ENCODE results near the gene PRKCH. TPM values are rescaled to one million over a fixed set of nuclear protein-coding genes. Genes with fewer than 3 reads are reported as not detected.

PRKCH gene
- total RNA-seq, 1 experiment from 2014 or later: 58.6 TPM

- DNase-seq (ENCODE audit: low read depth, low spot score): no peak
- in situ Hi-C loops (cut with HindIII; ENCODE audit: low pct_unique_long_range_greater_than_20kb, low sequenced_read_pairs): no loop called here
Observed at GRCh38 chr14:61329478-61330051, 8.2 kb downstream of the PRKCH start.

- DNase-seq (ENCODE audit: low read depth, low spot score): no peak
- in situ Hi-C loops (cut with HindIII; ENCODE audit: low pct_unique_long_range_greater_than_20kb, low sequenced_read_pairs): no loop called here
Observed at GRCh38 chr14:61330511-61330910, 9.1 kb downstream of the PRKCH start.

GRCh38 chr14:61331992-61332657 is 10.7 kb downstream of the PRKCH start:
- no peak for DNase-seq (ENCODE audit: low read depth, low spot score)
- in situ Hi-C loops (cut with HindIII; ENCODE audit: low pct_unique_long_range_greater_than_20kb, low sequenced_read_pairs): no loop called here

- DNase-seq (ENCODE audit: low read depth, low spot score): no peak
- in situ Hi-C loops (cut with HindIII; ENCODE audit: low pct_unique_long_range_greater_than_20kb, low sequenced_read_pairs): no loop called here
Observed at GRCh38 chr14:61332658-61333029, 11.3 kb downstream of the PRKCH start.

GRCh38 chr14:61333087-61333486 is 11.7 kb downstream of the PRKCH start:
- in situ Hi-C loops (cut with HindIII; ENCODE audit: low pct_unique_long_range_greater_than_20kb, low sequenced_read_pairs): no loop called here
- no peak for DNase-seq (ENCODE audit: low read depth, low spot score)

- DNase-seq (ENCODE audit: low read depth, low spot score): no peak
- in situ Hi-C loops (cut with HindIII; ENCODE audit: low pct_unique_long_range_greater_than_20kb, low sequenced_read_pairs): no loop called here
Observed at GRCh38 chr14:61334197-61334701, 12.9 kb downstream of the PRKCH start.

GRCh38 chr14:61335049-61335448 is 13.7 kb downstream of the PRKCH start:
- in situ Hi-C loops (cut with HindIII; ENCODE audit: low pct_unique_long_range_greater_than_20kb, low sequenced_read_pairs): no loop called here
- DNase-seq (ENCODE audit: low read depth, low spot score): no peak

- in situ Hi-C loops (cut with HindIII; ENCODE audit: low pct_unique_long_range_greater_than_20kb, low sequenced_read_pairs): no loop called here
- no peak for DNase-seq (ENCODE audit: low read depth, low spot score)
Observed at GRCh38 chr14:61335671-61336275, 14.4 kb downstream of the PRKCH start.

- in situ Hi-C loops (cut with HindIII; ENCODE audit: low pct_unique_long_range_greater_than_20kb, low sequenced_read_pairs): no loop called here
Observed at GRCh38 chr14:61337893-61338292, 16.5 kb downstream of the PRKCH start.

GRCh38 chr14:61338457-61338856 is 17.1 kb downstream of the PRKCH start:
- in situ Hi-C loops (cut with HindIII; ENCODE audit: low pct_unique_long_range_greater_than_20kb, low sequenced_read_pairs): no loop called here
- DNase-seq (ENCODE audit: low read depth, low spot score): no peak

More at GRCh38 chr14:61337893-61338292, 16.5 kb downstream of the PRKCH start:
- DNase-seq (ENCODE audit: low read depth, low spot score): no peak

GRCh38 chr14:61341275-61342206 is 20.2 kb downstream of the PRKCH start:
- in situ Hi-C loops (cut with HindIII; ENCODE audit: low pct_unique_long_range_greater_than_20kb, low sequenced_read_pairs): no loop called here
- no peak for DNase-seq (ENCODE audit: low read depth, low spot score)

- DNase-seq (ENCODE audit: low read depth, low spot score): no peak
- in situ Hi-C loops (cut with HindIII; ENCODE audit: low pct_unique_long_range_greater_than_20kb, low sequenced_read_pairs): no loop called here
Observed at GRCh38 chr14:61342486-61342885, 21.1 kb downstream of the PRKCH start.

GRCh38 chr14:61342932-61343331 is 21.6 kb downstream of the PRKCH start:
- DNase-seq (ENCODE audit: low read depth, low spot score): no peak
- in situ Hi-C loops (cut with HindIII; ENCODE audit: low pct_unique_long_range_greater_than_20kb, low sequenced_read_pairs): no loop called here

- in situ Hi-C loops (cut with HindIII; ENCODE audit: low pct_unique_long_range_greater_than_20kb, low sequenced_read_pairs): no loop called here
- no peak for DNase-seq (ENCODE audit: low read depth, low spot score)
Observed at GRCh38 chr14:61343471-61343870, 22.1 kb downstream of the PRKCH start.

- no peak for DNase-seq (ENCODE audit: low read depth, low spot score)
- in situ Hi-C loops (cut with HindIII; ENCODE audit: low pct_unique_long_range_greater_than_20kb, low sequenced_read_pairs): no loop called here
Observed at GRCh38 chr14:61343991-61344405, 22.6 kb downstream of the PRKCH start.

GRCh38 chr14:61344437-61345150 is 23.2 kb downstream of the PRKCH start:
- in situ Hi-C loops (cut with HindIII; ENCODE audit: low pct_unique_long_range_greater_than_20kb, low sequenced_read_pairs): no loop called here
- no peak for DNase-seq (ENCODE audit: low read depth, low spot score)

- in situ Hi-C loops (cut with HindIII; ENCODE audit: low pct_unique_long_range_greater_than_20kb, low sequenced_read_pairs): no loop called here
- DNase-seq (ENCODE audit: low read depth, low spot score): no peak
Observed at GRCh38 chr14:61345151-61345482, 23.7 kb downstream of the PRKCH start.

GRCh38 chr14:61346221-61346620 is 24.8 kb downstream of the PRKCH start:
- no peak for DNase-seq (ENCODE audit: low read depth, low spot score)
- in situ Hi-C loops (cut with HindIII; ENCODE audit: low pct_unique_long_range_greater_than_20kb, low sequenced_read_pairs): no loop called here
